Measurements from ENCODE around the gene MAGI1. TPM values are rescaled to one million over a fixed set of nuclear protein-coding genes. Genes with fewer than 3 reads are reported as not detected.

MAGI1 gene
- total RNA-seq, 2 donors from 2014 or later, result 37.5 to 51.6 TPM

- no peaks in the 10 kb centered on the region for H3K36me3 ChIP-seq
- 95% methylated on average over 2 of the region's 2 CpGs for WGBS
Observed at GRCh38 chr3:65650247-65650646, 388.5 kb downstream of the MAGI1 start.

GRCh38 chr3:65647369-65647768 is 391.3 kb downstream of the MAGI1 start:
- H3K4me1 ChIP-seq (replicated peaks), result no peaks in the 10 kb centered on the region
- no peak for DNase-seq (ENCODE audit: low spot score)
- TF ChIP-seq POLR2AphosphoS5 (IDR thresholded peaks at IDR 0.05), result no peak
- TF ChIP-seq POLR2A (IDR thresholded peaks at IDR 0.05), result no peak
- TF ChIP-seq CTCF (IDR thresholded peaks at IDR 0.05), result no peak
- H3K9me3 ChIP-seq, result no peaks in the 10 kb centered on the region
- intact Hi-C loops (cut with DNase I), result no loop called here
- WGBS, result 98% methylated on average over 1 of the region's 1 CpG
- H3K36me3 ChIP-seq, result no peaks in the 10 kb centered on the region
- H3K27me3 ChIP-seq (replicated peaks; ENCODE audit: insufficient read depth), result no peaks in the 10 kb centered on the region
- H3K27ac ChIP-seq, result no peak overlapping the region
- no peak overlapping the region for H3K4me3 ChIP-seq

More at GRCh38 chr3:65650247-65650646, 388.5 kb downstream of the MAGI1 start:
- TF ChIP-seq POLR2AphosphoS5 (IDR thresholded peaks at IDR 0.05) (no peak), POLR2A (IDR thresholded peaks at IDR 0.05) (no peak), CTCF (IDR thresholded peaks at IDR 0.05) (no peak)
- no peak overlapping the region for H3K4me3 ChIP-seq
- H3K27ac ChIP-seq, result no peak overlapping the region
- no peaks in the 10 kb centered on the region for H3K9me3 ChIP-seq
- H3K4me1 ChIP-seq (replicated peaks), result no peaks in the 10 kb centered on the region
- no peak for DNase-seq (ENCODE audit: low spot score)
- H3K27me3 ChIP-seq (replicated peaks; ENCODE audit: insufficient read depth), result no peaks in the 10 kb centered on the region
- intact Hi-C loops (cut with DNase I), result no loop called here

GRCh38 chr3:65642883-65643282 is 395.8 kb downstream of the MAGI1 start:
- Histone ChIP-seq H3K4me3 (no peak overlapping the region), H3K36me3 (no peaks in the 10 kb centered on the region), H3K9me3 (no peaks in the 10 kb centered on the region), H3K4me1 (replicated peaks) (no peaks in the 10 kb centered on the region), H3K27me3 (replicated peaks; ENCODE audit: insufficient read depth) (no peaks in the 10 kb centered on the region), H3K27ac (no peak overlapping the region)
- intact Hi-C loops (cut with DNase I), result no loop called here
- DNase-seq (ENCODE audit: low spot score), result no peak
- 14% methylated on average over 1 of the region's 1 CpG for WGBS
- TF ChIP-seq CTCF (IDR thresholded peaks at IDR 0.05) (no peak), POLR2A (IDR thresholded peaks at IDR 0.05) (no peak), POLR2AphosphoS5 (IDR thresholded peaks at IDR 0.05) (no peak)

- Histone ChIP-seq H3K36me3 (no peaks in the 10 kb centered on the region), H3K4me1 (replicated peaks) (no peaks in the 10 kb centered on the region), H3K27ac (no peak overlapping the region), H3K27me3 (replicated peaks; ENCODE audit: insufficient read depth) (no peaks in the 10 kb centered on the region), H3K9me3 (no peaks in the 10 kb centered on the region), H3K4me3 (no peak overlapping the region)
- WGBS, result 66% methylated on average over 2 of the region's 2 CpGs
- TF ChIP-seq CTCF (IDR thresholded peaks at IDR 0.05) (no peak), POLR2AphosphoS5 (IDR thresholded peaks at IDR 0.05) (no peak), POLR2A (IDR thresholded peaks at IDR 0.05) (no peak)
- intact Hi-C loops (cut with DNase I), result no loop called here
- no peak for DNase-seq (ENCODE audit: low spot score)
Observed at GRCh38 chr3:65641777-65642176, 396.9 kb downstream of the MAGI1 start.

GRCh38 chr3:65641045-65641444 is 397.7 kb downstream of the MAGI1 start:
- Histone ChIP-seq H3K27me3 (replicated peaks; ENCODE audit: insufficient read depth) (no peaks in the 10 kb centered on the region), H3K4me3 (no peak overlapping the region), H3K4me1 (replicated peaks) (no peaks in the 10 kb centered on the region), H3K27ac (no peak overlapping the region), H3K9me3 (no peaks in the 10 kb centered on the region), H3K36me3 (no peaks in the 10 kb centered on the region)
- DNase-seq (ENCODE audit: low spot score), result no peak
- TF ChIP-seq POLR2A (IDR thresholded peaks at IDR 0.05), result no peak
- TF ChIP-seq POLR2AphosphoS5 (IDR thresholded peaks at IDR 0.05), result no peak
- TF ChIP-seq CTCF (IDR thresholded peaks at IDR 0.05), result no peak
- intact Hi-C loops (cut with DNase I), result no loop called here
- 84% methylated on average over 4 of the region's 4 CpGs for WGBS

Data from prostate gland (tissue), 2 donors.